NCI-H82 treated with DMSO at 0.1 percent for 48 hours (cell line): ENCODE results near the gene DSCAM.
"Not testable (repeated sequence)": the region's sequence is repeated elsewhere in the genome, so short reads cannot be mapped to it uniquely, and the experiment has no call there.

Experiments
- DNase-seq: peaks from one replicate; lab custom pipeline; 2025; ENCODE audit not compliant: unreplicated experiment; lab: John Stamatoyannopoulos, UW

DSCAM gene

GRCh38 chr21:40028393-40028792 is 818.6 kb downstream of the DSCAM start:
- DNase-seq, result not testable (repeated sequence)

DNA sequence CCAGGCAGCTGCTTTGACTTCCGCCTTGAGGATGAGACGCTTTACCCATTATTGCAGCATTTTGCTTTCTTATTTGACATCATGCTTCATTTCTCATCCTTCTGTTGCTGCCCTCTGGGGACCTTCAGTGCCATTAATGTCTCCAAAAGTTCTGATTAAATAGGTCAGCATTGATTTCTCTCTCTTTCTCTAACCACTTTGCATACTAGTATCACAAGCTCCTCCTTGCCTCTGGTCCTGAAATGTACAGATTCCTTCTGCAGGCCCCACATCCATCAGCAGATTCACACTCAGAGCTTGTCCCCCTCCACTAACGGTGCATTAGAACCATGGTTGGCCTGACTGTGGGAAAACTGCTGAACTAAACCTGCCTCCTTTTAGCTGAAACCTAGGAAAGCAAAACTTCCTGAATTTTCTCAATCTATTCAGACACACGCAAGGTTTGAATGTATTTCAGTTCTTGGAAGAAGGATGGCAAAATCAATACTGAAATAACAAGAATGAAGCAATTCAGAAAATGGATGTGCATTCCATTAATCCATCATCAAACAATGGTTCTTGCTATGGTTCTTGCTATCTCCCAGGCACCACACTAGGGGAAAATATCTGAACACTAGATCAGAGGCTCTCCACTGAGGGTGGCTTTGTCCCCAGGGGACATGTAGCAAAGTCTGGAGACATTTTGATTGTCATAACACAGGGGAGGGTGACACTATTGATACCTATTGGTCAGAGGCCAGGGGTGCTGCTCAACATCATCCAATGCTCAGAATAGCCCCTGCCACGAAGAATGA is 825.2 kb downstream of the DSCAM start:
- no peak for DNase-seq

DNA sequence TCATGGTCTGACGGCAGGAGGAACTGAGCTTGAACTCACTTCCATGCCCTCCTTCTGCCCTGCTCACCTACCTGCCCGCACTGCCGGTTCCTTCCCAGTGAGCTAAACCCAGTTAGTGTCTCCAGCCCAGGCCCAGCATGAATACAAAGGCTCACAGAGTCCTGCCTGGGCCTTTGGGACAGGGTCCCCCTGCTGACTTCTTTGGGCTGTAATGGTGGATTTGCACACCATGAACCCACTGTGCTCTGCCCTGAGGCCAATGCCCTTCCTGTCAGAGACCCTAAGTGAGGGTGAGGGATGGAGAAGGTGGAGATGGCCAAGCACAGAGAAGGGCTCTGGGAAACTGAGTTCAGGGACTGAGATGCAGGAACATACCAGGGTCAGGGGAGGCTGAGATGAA is 826.3 kb downstream of the DSCAM start:
- no peak for DNase-seq

- no peak for DNase-seq
Observed at GRCh38 chr21:40018871-40019475, 828.0 kb downstream of the DSCAM start.

GRCh38 chr21:40016667-40017066 is 830.3 kb downstream of the DSCAM start:
- no peak for DNase-seq

DNA sequence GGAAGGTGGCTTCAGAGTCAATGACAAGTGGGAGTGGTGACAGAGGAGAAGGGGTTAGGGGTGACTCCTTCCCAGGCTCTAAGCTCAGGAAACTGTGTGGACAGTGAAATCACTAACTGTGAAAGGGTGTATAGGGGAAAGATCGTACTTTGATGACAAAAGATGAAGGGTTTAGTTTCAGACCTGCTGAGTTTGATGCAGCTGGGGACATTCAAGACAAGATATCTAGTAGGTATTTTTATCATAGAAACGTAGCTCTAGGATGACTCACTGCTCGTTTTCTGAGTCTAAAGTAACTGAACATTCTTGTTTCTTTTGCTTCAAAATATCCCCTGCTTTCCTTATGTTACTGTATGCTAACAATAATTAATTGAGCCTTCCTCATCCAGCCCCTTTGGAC is 830.7 kb downstream of the DSCAM start:
- DNase-seq, result no peak

DNA sequence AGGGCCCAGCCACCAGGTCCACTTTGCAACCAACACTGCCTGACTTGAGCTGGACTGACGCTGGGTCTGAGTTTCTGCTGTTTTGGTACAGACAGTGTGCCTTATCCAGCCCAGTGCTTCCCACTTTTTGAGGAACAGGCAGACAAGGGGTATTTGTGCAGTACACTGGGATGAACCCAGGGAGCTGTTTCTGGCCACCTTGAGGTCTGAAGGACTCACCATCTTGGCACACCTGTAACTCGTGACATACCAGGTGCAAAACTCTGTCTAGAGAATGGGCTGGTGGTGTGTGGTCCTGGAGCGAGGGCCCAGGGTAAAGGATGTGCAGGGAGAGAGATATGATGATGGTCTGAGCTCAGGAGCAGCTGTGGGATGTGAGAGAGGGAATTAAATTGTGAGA is 831.1 kb downstream of the DSCAM start:
- no peak for DNase-seq

GRCh38 chr21:40014394-40014793 is 832.6 kb downstream of the DSCAM start:
- DNase-seq, result no peak

- DNase-seq, result no peak
Observed at GRCh38 chr21:40013001-40013735, 833.8 kb downstream of the DSCAM start.

GRCh38 chr21:40011371-40011770 is 835.6 kb downstream of the DSCAM start:
- no peak for DNase-seq

DNA sequence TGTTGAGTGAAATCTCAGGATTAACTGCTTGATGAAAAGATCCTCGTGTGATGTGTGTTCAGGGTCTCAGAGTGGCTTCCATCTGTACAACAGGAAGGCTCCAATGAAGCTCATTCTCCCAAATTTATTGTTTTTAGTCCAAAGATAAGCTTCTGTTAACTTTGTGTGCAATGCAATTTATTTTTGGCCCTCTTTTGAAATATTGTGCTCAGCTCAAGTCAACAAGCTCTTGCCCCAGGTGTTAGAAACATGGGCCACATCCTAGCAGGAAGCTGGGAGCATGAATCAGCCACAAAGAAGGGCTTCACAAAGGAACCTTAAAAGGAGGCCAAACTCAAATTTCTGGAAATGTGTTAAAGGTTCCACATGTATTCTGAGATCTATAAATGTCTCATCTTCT is 844.0 kb downstream of the DSCAM start:
- no peak for DNase-seq

- no peak for DNase-seq
Observed at GRCh38 chr21:39984286-39984991, 862.5 kb downstream of the DSCAM start.

- DNase-seq, result no peak
Observed at GRCh38 chr21:39980241-39980820, 866.6 kb downstream of the DSCAM start.

GRCh38 chr21:39979321-39979720 is 867.6 kb downstream of the DSCAM start:
- DNase-seq, result no peak

GRCh38 chr21:39976800-39977199 is 870.2 kb downstream of the DSCAM start:
- DNase-seq, result no peak

- no peak for DNase-seq
Observed at GRCh38 chr21:39972976-39973770, 873.8 kb downstream of the DSCAM start.

DNA sequence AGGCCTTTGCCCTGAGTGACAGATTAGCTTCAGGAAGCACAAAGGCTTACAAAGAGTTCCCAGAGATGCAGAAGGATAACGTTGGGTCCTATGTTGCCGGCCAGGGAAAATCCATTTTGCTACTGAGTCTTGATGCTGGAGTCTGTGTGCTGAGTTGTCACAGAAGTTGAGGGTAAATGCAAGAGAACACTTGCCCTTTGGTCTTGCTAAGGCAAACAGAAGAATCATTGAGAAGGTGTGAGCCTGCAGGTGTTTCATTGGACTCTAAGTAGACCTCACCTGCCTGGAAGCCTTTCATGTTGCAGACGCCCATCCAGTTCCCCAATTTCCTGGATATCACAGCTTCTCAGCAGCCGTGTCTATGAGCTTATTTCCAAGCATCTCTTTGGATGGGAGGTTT is 874.5 kb downstream of the DSCAM start:
- no peak for DNase-seq

DNA sequence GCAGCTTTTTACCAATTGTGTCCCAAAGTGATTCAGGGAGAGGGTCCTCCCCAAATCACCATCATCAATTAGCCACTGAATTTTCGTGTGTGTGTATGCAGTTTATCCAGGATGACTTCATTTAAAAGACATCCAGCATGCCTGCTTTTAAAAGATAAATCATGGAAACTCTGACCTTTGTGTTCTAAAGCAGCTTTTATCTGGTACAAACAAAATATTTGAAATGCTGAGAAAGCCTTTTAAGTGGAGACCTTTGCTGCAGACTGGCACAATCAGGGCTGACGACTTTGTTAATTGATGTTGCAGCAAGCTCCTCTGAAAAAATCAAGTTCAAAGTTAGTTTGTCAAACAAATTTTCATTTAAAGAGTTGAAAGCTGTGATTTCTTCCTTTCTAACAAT is 875.0 kb downstream of the DSCAM start:
- DNase-seq, result no peak

DNA sequence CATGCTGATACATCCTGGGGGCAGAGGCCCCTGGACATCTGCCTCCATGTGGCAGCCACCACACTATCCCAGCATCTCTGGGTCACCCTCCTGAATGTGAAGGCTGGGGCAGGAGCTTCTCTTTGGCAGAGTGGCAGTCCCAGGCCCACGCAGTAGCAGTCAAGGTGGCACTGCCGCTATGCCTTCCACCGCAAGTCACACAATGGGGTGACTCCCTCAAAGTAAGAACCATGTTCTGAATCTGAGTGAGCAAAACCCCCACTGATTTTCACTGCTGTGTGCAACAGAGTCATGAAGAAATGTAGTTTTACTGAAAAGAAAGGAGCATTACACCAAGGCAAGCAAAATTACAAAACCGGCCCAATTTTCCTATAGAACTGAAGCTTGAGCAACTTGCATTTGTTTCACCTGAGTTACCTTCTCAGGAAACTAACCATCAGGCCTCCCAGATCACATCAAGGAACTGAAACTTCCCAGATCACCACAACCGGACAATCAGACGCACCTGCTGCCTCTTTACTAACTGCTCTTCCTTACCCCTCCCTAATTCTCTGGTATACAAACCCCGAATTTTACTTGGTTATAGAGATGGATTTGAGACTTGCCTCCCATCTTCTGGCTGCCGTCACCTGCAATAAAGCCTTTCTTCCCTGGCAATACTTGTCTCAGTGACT is 877.1 kb downstream of the DSCAM start:
- no peak for DNase-seq

DNA sequence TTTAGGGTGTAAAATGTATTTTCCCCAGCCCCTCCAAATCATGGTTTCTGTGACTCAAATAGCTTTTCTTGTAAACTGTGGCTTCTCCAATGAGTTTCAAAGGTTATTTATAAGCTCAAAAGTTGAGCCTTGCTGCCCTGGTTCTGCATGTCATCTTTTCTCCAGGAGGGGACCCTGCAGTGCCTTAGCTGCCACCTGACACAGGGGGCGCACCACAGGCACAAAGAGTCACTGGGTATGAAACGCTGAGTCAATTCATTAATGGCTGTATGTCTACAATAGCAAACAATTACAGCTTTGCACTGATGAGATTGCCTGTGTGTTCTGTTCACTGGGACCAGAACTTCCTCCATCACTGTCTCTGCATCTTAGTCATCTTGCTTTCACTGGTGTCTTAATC is 878.9 kb downstream of the DSCAM start:
- no peak for DNase-seq
